Measurements from ENCODE around the gene PDE7B.

The PDE7B gene

GRCh38 chr6:136153707-136154375 lies 302.3 kb downstream of the PDE7B start:
- H3K36me3 ChIP-seq (ENCODE audit: insufficient read depth, low read length): no peaks in the 10 kb centered on the region
- TF ChIP-seq, protein P1, sequence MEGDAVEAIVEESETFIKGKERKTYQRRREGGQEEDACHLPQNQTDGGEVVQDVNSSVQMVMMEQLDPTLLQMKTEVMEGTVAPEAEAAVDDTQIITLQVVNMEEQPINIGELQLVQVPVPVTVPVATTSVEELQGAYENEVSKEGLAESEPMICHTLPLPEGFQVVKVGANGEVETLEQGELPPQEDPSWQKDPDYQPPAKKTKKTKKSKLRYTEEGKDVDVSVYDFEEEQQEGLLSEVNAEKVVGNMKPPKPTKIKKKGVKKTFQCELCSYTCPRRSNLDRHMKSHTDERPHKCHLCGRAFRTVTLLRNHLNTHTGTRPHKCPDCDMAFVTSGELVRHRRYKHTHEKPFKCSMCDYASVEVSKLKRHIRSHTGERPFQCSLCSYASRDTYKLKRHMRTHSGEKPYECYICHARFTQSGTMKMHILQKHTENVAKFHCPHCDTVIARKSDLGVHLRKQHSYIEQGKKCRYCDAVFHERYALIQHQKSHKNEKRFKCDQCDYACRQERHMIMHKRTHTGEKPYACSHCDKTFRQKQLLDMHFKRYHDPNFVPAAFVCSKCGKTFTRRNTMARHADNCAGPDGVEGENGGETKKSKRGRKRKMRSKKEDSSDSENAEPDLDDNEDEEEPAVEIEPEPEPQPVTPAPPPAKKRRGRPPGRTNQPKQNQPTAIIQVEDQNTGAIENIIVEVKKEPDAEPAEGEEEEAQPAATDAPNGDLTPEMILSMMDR (conservative IDR thresholded peaks at IDR 0.05; ENCODE audit: low read length): no peak
- no peak for TF ChIP-seq EZH2phosphoT487 (IDR thresholded peaks at IDR 0.05; ENCODE audit: borderline replicate concordance)
- H2AFZ ChIP-seq (ENCODE audit: low read length): no peak overlapping the region
- H3K9me2 ChIP-seq (replicated peaks; ENCODE audit: low read depth, low read length): no peaks in the 10 kb centered on the region
- no peaks in the 10 kb centered on the region for H4K20me1 ChIP-seq (ENCODE audit: insufficient read depth, low read length, poor library complexity, severe bottlenecking)
- H3K9me3 ChIP-seq (ENCODE audit: insufficient read depth, low read depth, low read length): no peaks in the 10 kb centered on the region
- H3K27me3 ChIP-seq (ENCODE audit: insufficient read depth, low read length, poor library complexity, severe bottlenecking): no peaks in the 10 kb centered on the region
- H3K4me2 ChIP-seq (ENCODE audit: low read depth, low read length, poor library complexity, severe bottlenecking): no peak overlapping the region
- no peaks in the 10 kb centered on the region for H3F3A ChIP-seq (ENCODE audit: low read depth)
- H3K4me1 ChIP-seq (ENCODE audit: insufficient read depth, low read length, poor library complexity, severe bottlenecking): peaks cover 7% of the 10 kb centered on the region
- H3K4me3 ChIP-seq (ENCODE audit: low read length, poor library complexity, severe bottlenecking): no peak overlapping the region
- H3K9ac ChIP-seq (ENCODE audit: low read depth, low read length, poor library complexity, severe bottlenecking): no peak overlapping the region
- no peaks in the 10 kb centered on the region for H3K79me2 ChIP-seq (ENCODE audit: insufficient read depth, low read length)

DNA sequence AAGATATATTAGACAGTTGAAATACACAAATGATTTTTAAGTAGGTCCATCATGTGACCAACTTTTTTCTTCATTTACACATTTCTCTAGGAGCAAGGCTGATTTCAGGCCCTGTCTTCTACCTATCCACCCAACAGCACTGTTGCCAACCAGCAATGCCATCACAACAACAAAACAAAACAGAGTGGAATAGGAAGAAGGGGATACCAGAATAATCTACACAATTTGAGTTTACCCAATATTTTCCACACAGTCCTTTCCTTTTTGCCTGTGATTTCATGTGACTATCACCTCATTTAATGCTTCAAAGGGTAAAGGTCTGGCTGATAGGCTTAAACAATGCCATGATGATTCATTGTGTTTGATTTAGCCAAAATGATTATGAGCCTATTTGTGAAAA lies 303.7 kb downstream of the PDE7B start:
- no peak overlapping the region for H3K4me3 ChIP-seq (ENCODE audit: low read length, poor library complexity, severe bottlenecking)
- H3K9me2 ChIP-seq (replicated peaks; ENCODE audit: low read depth, low read length): no peaks in the 10 kb centered on the region
- H3K4me1 ChIP-seq (ENCODE audit: insufficient read depth, low read length, poor library complexity, severe bottlenecking): peaks cover 7% of the 10 kb centered on the region
- TF ChIP-seq, protein P1 (conservative IDR thresholded peaks at IDR 0.05; ENCODE audit: low read length): no peak
- H3K9ac ChIP-seq (ENCODE audit: low read depth, low read length, poor library complexity, severe bottlenecking): no peak overlapping the region
- no peaks in the 10 kb centered on the region for H3F3A ChIP-seq (ENCODE audit: low read depth)
- no peaks in the 10 kb centered on the region for H3K9me3 ChIP-seq (ENCODE audit: insufficient read depth, low read depth, low read length)
- H3K79me2 ChIP-seq (ENCODE audit: insufficient read depth, low read length): no peaks in the 10 kb centered on the region
- no peaks in the 10 kb centered on the region for H4K20me1 ChIP-seq (ENCODE audit: insufficient read depth, low read length, poor library complexity, severe bottlenecking)
- H2AFZ ChIP-seq (ENCODE audit: low read length): no peak overlapping the region
- no peak overlapping the region for H3K4me2 ChIP-seq (ENCODE audit: low read depth, low read length, poor library complexity, severe bottlenecking)
- no peaks in the 10 kb centered on the region for H3K27me3 ChIP-seq (ENCODE audit: insufficient read depth, low read length, poor library complexity, severe bottlenecking)
- no peaks in the 10 kb centered on the region for H3K36me3 ChIP-seq (ENCODE audit: insufficient read depth, low read length)

DNA sequence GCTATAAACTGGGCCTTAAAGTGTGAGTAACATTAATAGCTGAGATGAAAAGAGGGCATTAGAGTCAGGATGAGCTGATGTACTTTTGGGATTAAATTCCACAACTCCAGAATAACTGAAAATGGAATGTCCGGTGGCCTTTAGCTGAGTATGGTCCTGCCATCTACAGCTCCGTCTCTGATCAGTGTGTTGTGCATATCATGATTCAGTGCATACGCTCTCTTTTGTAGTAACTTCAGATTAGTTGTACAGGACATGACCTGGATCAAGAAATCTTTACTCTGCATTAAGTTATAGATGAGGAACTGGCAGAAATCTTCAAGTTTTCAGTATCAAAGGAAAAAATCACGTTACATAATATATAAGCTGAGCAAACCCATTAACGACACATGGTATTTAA lies 306.2 kb downstream of the PDE7B start:
- H3K79me2 ChIP-seq (ENCODE audit: insufficient read depth, low read length): no peaks in the 10 kb centered on the region
- H3K27me3 ChIP-seq (ENCODE audit: insufficient read depth, low read length, poor library complexity, severe bottlenecking): no peaks in the 10 kb centered on the region
- H2AFZ ChIP-seq (ENCODE audit: low read length): no peak overlapping the region
- H3K9me3 ChIP-seq (ENCODE audit: insufficient read depth, low read depth, low read length): no peaks in the 10 kb centered on the region
- H3K4me3 ChIP-seq (ENCODE audit: low read length, poor library complexity, severe bottlenecking): no peak overlapping the region
- no peaks in the 10 kb centered on the region for H3F3A ChIP-seq (ENCODE audit: low read depth)
- H3K4me2 ChIP-seq (ENCODE audit: low read depth, low read length, poor library complexity, severe bottlenecking): no peak overlapping the region
- no peaks in the 10 kb centered on the region for H4K20me1 ChIP-seq (ENCODE audit: insufficient read depth, low read length, poor library complexity, severe bottlenecking)
- TF ChIP-seq EZH2phosphoT487 (IDR thresholded peaks at IDR 0.05; ENCODE audit: borderline replicate concordance): no peak
- TF ChIP-seq, protein P1 (conservative IDR thresholded peaks at IDR 0.05; ENCODE audit: low read length): no peak
- no peaks in the 10 kb centered on the region for H3K9me2 ChIP-seq (replicated peaks; ENCODE audit: low read depth, low read length)
- H3K9ac ChIP-seq (ENCODE audit: low read depth, low read length, poor library complexity, severe bottlenecking): no peak overlapping the region
- no peaks in the 10 kb centered on the region for H3K36me3 ChIP-seq (ENCODE audit: insufficient read depth, low read length)
- no peaks in the 10 kb centered on the region for H3K4me1 ChIP-seq (ENCODE audit: insufficient read depth, low read length, poor library complexity, severe bottlenecking)
